Measurements from ENCODE around the gene ABHD8. TPM values are rescaled to one million over a fixed set of nuclear protein-coding genes. Genes with fewer than 3 reads are reported as not detected.

Gene ABHD8
- total RNA-seq, 2 donors from 2014 or later = 11.2 to 11.6 TPM

GRCh38 chr19:17335575-17335974, 32.4 kb upstream of the ABHD8 start:
- ATAC-seq (no peak), DNase-seq (no peak)
- intact Hi-C loops (cut with DNase I) = no loop called here

DNA sequence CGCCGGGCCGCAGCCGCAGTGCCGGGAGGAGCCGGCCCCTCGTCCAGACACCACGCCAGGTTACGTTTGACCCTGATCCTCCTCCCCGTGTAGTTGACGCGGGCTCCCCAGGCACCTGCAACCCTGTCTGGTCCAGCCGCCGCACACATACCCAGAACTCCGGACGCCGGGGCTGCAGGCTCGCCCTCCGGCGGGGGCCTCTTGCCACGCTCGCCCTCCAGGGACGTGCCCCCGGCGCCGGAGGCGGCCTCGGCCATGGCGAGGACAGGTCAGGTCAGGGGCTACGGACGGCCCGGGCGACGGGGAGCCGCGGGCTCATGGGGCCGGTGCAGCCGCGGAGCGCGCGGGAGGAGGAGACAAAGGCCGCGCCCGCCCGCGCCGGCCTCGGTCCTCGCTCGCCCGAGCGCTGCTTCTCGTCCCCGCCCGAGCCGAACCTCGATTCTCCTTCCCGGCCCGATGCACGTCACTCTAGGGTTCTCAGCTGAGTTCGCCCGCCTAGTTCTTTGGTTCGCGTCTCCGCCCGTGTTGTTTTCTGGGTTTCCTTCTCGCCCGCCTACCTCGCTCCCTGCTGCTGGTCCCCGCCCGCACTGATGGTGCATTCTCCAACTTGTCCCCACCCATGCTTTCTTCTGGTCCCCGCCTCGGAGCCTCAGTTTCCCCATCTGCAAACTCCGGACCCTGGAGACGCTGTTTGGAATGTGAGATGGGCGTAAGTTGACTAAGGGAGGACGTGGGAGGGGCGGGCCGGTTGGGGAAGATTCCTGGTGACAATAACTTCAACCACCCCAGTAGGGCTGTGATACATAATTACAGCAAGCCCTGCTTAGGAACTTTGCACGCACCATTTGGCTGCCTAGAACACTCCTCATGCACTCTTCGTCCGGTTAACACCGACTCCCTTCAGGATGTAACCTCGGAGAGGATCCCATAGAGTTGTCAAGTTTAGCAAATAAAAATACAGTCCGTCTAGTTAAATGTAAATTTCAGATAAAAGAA, 31.5 kb upstream of the ABHD8 start, which contains the start of gene ANO8:
TSS of gene ANO8 (minus strand) at position 442 of the 996 bp plus-strand sequence. CDS start at position 257, 185 bp downstream.
- peak; percentile 96 for DNase-seq
- intact Hi-C loops (cut with DNase I) = no loop called here

DNA sequence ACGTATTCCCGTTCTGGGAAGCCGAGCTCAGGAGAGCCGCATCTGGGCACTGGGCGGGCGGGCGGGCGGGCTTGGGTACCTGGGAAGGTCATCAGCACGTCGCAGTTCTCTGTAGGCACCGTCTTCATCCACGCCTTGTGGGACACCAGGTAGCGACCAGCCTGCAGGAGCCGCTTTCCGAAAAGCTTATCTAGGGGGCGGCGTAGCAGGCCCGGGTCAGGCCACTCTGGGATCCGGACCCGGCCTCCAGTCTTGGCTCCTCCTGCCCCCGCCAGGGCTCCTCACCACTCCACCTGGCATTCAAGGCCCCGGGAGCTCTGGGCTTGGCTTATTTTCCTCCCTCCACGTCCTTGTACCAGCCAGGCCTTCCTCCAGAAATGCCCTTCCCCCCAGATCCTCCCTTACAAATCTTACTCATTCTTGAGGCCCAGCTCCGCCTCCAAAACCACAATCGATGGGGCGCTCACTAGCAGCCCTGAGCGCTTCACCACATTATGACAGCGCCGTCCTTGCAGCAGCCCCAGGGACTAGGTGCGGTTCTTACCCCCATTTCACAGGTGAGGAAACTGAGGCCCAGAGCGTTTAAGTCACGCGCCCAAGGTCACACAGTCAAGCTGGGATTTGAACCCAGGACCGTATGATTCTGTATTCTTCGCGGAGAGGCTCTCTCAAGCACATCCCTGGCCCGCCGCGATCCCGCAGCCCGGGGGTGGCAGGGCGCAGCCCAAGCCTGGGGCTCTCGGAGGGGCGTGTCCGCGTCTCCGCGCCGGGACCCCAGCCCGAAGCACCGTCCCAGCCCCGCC, 30.6 kb upstream of the ABHD8 start:
- ATAC-seq (no peak), DNase-seq (no peak)
- intact Hi-C loops (cut with DNase I) = no loop called here

More for the DNA sequence above, 31.5 kb upstream of the ABHD8 start, which contains the start of gene ANO8:
- peak; percentile 80 to 82 for ATAC-seq

GRCh38 chr19:17332677-17333581, 29.7 kb upstream of the ABHD8 start:
- DNase-seq = no peak
- intact Hi-C loops (cut with DNase I) = no loop called here
- no peak for ATAC-seq

DNA sequence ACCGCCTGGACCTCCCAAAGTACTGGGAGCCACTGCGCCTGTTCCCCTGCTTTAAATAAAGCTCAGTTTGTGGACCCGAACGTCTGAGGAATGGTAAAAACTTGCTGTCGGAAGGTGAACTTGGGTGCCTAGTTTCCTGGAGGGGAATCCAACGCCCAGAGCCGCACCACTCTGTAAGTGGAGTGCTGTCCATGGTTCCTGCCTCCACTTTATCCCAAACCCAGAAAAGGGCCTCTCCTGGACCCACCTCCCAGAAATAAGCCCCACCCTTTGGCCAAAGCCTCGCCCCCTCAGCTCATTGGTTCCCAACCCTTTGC, 29.1 kb upstream of the ABHD8 start:
- no peak for DNase-seq
- no peak for ATAC-seq
- intact Hi-C loops (cut with DNase I) = no loop called here

DNA sequence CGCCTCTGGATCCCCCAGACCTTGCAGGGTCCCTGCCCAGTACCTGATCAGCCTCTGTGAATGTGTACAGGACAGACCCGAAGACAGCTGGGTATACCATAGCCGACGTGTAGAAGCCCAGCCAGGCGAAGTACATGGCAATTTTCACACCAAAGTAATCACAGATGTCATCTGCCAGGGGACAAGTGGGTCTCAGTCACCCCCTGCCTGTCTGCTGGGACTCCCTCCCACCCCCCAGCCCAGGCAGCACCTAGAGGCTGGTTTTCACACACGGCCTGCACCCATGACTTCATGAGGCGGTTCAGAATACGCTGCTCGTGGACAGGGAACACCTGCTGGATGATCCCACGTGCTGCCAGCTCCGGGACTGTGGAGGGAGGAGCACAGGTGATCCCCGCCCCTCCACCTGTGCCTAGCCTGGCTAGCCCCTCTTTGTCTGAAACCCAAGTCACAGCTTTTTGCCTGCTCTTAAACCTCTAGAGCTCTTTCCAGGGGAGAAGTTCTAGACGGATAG, 27.9 kb upstream of the ABHD8 start:
- ATAC-seq (no peak), DNase-seq (no peak)
- intact Hi-C loops (cut with DNase I) = no loop called here

- DNase-seq (no peak), ATAC-seq (no peak)
- intact Hi-C loops (cut with DNase I) = no loop called here
These were observed 27.2 kb upstream of the ABHD8 start for GRCh38 chr19:17330262-17331044.

- intact Hi-C loops (cut with DNase I) = no loop called here
- no peak for DNase-seq
These were observed 26.4 kb upstream of the ABHD8 start for GRCh38 chr19:17329366-17330261.

GRCh38 chr19:17328517-17329365, 25.5 kb upstream of the ABHD8 start:
- DNase-seq (no peak), ATAC-seq (peak in 1 of 2 donors; percentile 2)
- intact Hi-C loops (cut with DNase I) = no loop called here

More at GRCh38 chr19:17329366-17330261, 26.4 kb upstream of the ABHD8 start:
- ATAC-seq = no peak

- peak; percentile 79 for DNase-seq
- peak; percentile 35 to 78 for ATAC-seq
- intact Hi-C loops (cut with DNase I) = no loop called here
These were observed 24.7 kb upstream of the ABHD8 start for GRCh38 chr19:17327654-17328516.

- DNase-seq (no peak), ATAC-seq (no peak)
- intact Hi-C loops (cut with DNase I) = no loop called here
These were observed 23.9 kb upstream of the ABHD8 start for GRCh38 chr19:17327068-17327653.

DNA sequence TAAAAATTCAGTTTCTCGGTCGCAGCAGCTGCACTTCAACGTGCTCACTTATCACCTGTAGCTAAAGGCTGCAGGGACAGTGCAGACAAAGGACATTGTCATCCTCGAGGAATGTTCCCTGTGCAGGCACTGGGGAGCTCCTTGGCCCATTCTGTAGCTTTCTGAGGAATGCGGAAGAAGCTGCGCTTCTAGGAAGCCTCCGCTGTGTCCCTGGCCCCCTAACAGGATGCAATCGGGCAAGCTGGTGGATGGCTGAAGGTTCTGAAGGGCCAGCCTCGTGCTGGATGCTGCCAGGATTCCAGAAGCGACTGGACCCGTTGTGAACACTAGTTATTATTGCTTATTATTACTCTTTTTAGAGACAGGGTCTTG, 23.4 kb upstream of the ABHD8 start:
- intact Hi-C loops (cut with DNase I) = no loop called here
- DNase-seq = no peak
- ATAC-seq = no peak

GRCh38 chr19:17325881-17326594, 22.8 kb upstream of the ABHD8 start:
- peak; percentile 72 for DNase-seq
- peak in 1 of 2 donors; percentile 67 for ATAC-seq
- intact Hi-C loops (cut with DNase I) = no loop called here

DNA sequence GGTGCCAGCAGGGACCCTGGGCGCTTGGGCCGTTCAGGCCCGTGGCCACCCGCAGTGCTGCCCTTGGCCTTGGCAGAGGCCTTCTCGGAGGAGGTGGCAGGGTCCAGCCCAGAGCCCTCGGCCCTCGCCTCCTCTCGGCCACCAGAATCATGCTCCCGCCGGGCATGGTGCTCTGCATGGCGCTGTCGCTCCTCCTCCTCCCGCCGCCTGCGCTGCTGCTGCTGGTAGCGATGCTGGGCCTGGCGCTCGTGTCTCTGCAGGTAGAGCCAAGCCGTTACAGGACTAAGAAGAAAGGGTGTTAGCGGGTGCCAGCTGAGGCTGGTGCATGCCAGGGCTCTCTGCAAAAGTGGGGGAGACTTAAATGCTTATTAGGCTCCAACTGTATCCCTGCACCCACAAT, 21.9 kb upstream of the ABHD8 start:
- intact Hi-C loops (cut with DNase I) = no loop called here
- ATAC-seq = no peak
- DNase-seq = no peak
